T-helper 9 cell (primary cell): ENCODE data around the gene CLINT1.

ENCODE experiments used
- DNase-seq: peaks from one replicate; pipeline ENCODE4 v3.0.0-alpha.2; 2020

CLINT1 gene

DNA sequence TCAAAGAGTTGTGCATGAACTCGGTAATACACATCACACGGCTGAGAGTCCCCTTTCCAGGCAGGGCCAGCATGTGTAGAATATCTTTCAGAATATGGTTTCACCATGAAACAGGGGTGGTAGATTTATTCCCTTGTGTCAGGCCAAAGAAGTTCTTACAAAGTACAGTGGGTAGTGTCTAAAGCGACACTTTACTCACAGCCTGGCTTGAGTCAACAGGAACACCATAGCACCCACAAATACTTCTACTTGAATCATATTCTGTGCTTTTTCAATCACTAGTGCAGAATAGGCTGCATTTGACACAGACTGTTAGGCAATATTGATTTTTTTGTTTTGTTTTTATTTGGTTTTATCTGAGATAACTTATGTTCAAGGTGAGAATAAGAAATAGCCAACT, 102.8 kb downstream of the CLINT1 start:
- no peak for DNase-seq

DNA sequence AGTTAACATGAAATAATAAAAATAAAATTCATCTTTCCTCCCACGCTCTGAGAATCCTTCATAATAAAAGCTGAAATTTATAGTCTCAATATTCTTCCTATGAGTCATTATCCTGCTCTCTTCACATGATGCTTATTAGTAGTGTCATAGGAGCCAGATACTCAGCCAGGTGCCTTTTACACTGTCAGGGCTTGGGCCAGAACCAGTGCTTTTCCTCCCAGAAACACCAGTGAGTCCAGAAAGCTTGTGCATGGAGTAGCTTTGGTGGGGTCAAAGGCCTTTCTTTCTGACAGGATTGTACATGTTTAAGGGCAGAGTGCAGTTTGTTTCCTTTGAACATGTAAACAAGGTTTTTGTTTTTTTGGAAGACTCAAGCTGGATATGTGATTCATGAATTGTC, 108.6 kb downstream of the CLINT1 start:
- no peak for DNase-seq

DNA sequence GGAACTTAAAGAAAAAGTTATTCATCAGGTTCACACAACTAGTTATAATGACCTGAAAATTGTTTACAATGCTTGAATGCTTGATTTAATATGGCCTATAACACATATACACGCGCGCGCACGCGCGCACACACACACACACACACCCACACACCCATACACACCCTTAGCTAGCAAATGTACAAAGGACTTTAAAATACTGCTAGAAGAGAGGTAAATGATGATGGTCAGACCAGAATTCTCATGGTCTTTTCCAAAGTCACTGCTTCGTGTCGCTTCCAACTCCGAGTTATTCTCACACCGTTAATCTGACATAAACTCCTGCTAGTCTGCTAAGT, 109.5 kb downstream of the CLINT1 start:
- DNase-seq = no peak

DNA sequence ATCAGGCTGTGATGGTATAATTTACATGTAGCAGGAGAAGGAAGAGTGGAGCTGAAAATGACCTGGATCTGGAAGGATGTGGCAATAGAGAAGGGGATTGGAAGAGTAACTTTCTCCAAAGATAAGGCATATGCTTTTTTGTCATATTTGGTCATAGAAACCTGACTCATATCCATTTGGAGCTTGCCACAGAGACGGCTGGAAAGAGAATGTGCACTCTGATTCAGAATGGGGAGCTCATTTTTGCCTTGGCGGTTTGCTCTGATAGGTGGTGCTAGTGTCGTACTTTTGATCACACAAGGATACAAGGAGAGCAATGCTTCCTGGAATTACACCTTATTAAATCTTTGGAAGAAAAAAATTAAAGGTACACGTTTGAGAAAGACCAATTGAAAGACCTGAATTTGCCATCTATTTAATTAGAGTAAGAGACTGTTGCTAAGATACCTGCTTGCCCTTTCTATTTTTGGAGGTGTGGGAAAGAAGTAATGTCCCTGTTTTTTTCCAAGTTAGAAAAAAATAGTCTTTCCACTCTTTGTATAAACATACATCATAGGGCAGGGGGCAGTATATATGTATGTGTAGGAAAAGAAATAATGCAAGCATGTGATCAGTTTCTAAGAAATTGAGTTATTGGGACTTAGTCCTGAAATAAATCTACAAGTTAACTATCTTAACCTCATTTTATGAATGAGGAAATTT, 110.0 kb downstream of the CLINT1 start:
- no peak for DNase-seq

DNA sequence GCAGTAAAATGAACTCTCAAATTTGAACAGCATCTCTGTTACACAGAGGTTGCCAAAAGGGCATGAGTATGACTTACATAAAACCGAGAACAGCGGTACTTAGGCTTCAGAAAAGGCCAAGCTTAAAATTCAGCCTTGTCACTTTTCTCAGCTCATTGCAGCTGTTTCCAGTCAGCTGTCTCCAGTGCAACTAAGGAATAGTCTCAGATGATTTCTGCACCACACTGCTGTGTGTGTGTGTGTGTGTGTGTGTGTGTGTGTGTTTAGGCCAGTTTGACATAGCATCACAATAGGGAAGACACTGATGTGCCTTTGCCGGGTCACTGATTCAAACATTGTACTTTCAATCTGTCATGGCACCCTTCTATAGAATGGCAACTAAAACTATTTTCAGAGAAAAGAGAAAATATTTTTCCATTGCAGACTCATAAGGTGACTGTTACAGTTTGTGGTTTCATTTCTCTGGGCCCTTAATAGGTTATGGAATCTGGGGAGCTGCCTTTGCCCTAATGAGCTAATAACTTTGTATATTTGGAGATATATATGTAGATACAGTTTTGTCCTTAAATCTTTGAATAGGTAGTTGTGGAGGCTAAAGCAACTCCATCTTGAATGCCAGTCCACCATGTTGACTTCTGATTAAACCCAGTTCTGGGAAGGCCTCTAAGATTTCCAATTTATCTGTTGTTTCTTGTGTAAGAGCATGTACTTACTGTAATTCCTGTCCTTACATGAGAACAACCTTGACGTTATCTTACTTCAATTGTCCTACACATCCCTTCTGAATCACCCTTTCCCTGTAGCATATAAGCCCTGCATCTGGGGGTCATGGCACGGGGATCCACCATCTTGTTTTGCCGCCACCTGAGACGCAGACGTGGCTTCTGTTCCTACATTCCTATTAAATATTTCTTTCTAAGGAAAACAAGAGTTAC, 110.9 kb downstream of the CLINT1 start:
- no peak for DNase-seq

DNA sequence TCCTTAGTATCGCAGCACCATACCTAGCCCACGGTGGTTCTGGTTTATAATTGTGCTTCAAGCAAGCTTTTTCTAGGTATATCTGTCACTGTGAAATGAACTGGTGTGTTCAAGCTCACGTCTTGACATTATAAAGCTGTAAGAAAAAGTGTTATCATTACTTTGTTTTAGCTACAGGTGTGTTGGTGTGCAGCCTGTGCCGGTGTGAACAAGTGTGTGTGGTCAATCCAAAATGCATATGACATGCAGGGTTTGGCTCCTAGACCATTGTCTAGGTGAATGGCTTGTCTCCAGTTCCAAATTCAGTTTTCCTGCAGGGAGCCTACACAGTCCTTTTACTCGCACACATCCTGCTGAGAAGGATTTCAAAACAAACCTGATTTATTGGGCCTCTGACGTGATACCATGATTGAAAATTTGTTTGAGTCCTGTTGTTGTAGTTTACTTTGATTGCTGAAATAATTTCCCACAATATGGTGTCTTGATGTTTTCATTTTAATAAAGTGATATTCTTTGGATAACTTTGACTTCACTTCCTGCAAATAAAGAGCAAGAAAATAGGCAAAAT, 111.7 kb downstream of the CLINT1 start:
- no peak for DNase-seq

DNA sequence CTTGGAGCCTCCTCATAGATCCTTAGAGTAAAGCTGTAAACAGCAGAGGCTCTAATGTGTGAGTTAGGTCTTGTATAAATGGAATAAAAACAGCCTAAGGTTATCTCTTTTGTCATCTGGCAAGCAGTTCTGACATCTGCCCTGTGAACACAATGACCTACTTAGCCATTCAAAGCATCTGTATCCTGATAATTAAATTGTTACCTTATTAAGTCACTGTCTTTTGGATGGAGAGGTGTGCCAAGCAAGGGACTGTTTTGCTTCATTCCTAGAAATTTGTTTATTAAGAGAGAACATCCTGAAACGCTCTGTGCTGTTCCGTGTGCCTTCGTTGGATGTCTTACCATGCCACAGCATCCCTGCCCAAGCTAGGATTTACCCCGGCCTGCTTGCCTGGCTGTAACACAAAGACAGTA, 113.9 kb downstream of the CLINT1 start:
- no peak for DNase-seq

DNA sequence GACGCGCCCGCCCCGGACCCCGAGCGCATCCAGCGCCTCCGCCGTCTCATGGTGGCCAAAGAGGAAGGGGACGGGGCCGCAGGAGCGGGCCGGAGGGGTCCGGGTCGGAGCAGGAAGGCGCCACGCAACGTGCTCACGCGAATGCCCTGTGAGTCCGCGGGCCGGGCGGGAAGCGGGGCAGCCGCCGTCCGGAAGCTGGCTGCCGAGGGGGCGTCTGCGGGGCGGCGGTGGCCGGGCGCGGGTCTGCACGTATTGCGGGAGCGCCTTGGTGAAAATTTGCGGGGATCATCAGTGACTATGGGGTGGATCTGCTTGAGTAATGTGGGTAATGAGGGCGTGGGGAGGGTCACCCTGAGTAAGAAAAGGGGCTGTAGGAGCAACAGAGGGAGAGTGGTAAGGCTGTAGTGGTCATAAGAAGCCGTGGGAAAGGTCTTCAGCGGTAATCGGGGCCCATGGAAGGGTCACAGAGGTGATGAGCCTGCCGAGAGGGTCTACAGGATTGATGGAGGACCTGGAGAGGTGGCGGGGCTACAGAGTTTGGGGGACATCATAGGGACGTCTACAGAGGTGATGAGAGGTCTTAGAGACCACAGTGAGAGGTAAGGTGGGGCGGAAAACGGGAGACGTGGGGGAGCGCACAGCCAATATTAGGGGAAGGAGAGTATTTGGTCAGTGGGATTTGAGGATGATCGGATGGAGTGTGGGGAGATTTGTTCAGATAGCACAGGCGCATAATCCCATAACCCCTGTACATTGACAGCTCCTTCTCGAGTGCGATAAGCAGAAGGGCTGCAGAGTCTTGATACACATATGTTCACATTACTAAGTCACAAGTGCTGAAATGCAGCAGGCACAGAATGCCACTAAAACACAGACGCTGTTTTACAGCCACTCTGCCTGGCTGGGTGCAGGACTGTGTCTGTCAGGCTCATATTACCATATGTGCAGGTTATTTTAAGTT, 114.6 kb downstream of the CLINT1 start:
- peak; percentile 5 for DNase-seq

DNA sequence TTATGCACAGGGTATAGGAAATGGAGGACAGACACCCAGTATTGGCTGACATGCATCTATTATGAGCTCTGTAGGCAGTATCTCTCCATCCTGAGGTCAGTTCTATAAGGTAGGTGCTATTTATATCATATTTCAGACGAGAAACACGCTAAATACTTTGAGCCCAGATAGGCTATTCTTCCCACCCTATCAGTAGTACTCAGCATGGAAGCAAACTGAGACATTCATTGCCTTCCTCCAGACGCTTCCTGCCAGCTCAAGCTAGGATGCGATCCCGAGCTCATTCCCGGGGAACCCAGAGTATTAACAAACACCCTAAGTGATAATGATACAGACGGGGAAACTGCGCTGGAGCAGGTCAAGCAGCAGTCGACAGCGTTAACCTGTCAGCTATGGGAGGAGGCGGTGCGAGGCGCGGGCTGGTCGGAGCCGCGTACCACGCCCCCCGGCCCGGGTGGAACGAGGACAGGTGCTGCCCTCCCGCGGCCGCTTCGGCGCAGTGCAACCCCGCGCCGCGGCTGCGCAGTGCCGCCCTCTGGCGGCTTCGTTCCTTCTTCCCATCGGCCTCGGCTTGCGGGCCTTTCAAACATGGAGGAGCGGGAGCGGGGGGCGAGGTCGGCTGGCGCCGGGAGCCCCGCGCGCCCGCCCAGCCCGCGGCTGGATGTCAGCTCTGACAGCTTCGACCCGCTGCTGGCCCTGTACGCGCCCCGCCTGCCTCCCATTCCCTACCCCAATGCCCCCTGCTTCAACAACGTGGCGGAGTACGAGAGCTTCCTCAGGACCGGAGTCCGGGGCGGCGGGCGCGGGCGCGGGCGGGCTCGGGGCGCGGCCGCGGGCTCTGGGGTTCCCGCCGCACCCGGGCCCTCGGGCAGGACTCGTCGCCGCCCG, 115.5 kb downstream of the CLINT1 start, which contains the start of gene LSM11:
TSS of gene LSM11 (plus strand) at position 550 of the 888 bp plus-strand sequence. CDS start at position 589, 39 bp downstream.
- peak; percentile 88 for DNase-seq

DNA sequence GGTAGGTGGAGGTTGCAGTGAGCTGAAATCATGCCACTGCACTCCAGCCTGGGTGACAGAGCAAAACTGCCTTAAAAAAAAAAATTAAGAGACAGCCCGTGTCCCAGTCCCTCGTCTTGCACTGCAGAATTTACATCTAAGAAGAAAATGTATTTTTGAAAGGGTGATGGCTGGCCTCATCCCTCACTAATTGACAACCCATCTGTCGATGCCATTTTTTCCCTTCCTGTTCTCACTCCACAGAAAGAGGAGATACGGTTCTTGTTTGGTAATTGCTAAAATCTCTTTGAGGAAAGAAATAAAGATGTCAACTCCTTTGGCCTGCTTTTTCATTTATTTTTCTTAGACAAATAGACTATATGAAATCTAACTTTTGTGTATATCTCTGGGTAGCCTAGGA, 117.8 kb downstream of the CLINT1 start:
- DNase-seq = no peak

DNA sequence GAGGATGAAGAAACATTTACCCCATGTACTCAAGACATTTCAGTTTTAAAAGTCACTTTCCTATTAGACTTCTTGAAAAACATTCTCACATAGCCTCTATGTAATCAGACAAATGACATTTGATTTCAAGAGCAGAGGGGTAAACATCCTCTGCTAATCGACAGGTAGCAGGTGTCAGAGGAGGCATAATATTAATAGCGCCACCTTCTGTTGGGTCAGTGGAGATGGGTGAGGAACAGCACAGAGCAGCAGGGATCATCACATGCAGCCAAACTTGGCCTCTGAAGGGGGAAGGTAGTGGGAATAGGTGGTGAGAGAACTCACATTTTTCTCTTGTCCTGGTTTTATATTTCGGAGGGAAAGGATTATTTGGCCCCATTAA, 118.7 kb downstream of the CLINT1 start:
- no peak for DNase-seq

DNA sequence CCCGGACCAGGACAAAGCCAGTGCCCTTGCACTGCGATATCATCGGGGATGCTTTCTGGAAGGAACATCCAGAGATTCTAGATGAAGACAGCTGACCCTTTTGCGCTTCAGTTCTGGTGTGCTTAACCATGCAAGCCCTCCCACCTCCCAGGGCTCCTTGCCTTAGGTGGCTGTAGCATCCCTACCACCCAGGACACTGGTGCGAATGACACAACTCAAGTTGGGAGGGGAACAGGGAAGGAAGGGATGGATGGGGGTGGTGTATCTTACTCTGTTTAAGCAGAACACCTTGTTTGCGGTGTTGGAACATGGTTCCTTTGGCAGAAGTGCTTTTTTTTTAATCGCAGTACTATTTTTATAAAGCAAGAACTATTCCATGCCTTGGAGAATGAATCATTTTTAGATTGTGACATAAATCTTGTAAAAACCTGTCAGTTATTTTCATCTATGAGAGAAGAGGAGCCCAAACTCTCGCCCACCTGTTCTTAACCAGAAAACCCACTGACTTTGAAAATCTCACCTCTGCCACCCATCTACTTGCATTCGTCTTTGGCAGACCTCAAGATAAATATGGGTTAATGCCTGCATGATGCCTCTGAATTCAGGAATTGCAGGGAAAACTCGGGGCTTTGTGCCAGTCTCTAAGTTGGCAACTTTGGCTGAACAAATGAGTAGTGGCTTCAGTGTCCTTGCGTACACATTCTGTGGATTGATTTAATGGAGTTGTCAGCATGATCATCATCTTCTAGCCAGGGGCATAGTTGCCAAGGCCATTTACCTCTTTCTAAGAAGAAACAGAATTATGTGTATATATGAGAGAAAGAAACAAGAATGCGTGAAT, 119.3 kb downstream of the CLINT1 start:
- DNase-seq = no peak

DNA sequence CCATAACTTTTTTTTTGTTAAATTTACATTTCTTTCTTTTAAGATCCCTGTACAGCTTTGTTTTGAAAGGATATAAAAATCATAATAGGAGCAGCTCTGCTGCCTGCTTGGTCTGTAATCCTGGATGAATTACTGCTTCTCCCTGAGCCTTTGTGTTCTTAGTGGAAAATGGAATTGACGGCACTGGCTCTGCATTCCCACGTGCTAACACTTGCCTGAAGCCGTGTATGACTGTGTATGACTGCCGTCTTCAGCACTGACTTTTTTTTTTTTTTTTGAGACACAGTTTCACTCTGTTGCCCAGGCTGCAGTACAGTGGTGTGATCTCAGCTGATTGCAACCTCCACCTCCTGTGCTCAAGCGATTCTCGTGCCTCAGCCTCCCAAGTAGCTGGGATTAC, 123.0 kb downstream of the CLINT1 start:
- no peak for DNase-seq
